ENCODE results near the gene PPP6R1.

The PPP6R1 gene

DNA sequence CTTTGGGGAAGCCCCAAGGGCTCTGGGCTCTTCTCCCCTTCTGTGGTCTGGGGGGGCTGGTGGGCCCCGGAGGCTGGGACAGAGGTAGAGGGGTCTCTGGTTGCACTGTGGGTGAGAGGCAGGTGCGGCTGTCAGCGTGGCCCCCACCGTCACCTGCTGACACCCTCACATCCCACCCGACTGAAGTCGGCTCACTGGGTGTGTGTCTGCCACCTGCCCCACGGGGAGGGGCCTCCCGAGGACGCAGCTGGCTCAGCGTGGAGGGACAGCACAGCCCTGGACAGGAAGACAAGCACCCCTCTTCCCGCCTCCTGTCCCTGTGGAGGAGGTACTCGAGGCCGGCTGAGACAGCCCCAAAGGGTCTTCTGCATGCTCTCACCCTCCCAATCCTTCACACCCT, 28.0 kb downstream of the PPP6R1 start:
- in situ Hi-C loops (cut with HindIII; ENCODE audit: low pct_ligation_motif_present, low sequenced_read_pairs): no loop called here
- Histone ChIP-seq H3K4me3 (ENCODE audit: low read depth, low read length) (no peak overlapping the region), H3K36me3 (replicated peaks) (peaks cover 46% of the 10 kb centered on the region), H3K27me3 (replicated peaks) (no peaks in the 10 kb centered on the region), H3K27ac (no peak overlapping the region)
- no peak for TF ChIP-seq CTCF (IDR thresholded peaks at IDR 0.05; ENCODE audit: low read depth, low read length, missing control alignments)
- DNase-seq: no peak

DNA sequence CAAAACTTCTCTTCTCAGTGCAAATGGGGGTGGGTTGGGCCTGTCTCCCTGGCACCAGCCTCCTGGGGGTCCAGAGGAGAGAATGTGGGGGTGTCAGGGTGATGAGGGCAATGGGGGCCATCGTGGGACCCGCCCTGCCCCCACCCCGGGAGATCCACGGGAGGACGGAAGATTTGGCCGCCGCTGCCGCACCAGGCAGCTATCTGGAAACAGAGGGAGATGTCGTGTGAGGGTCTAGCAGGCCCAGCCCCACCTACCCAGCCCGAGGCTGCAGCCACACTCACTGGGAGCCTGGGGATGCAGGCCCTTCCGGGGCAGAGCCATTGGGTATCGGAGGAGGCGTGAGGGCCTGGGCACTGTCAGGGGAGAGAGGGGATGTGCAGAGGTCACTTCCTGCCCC, 28.5 kb downstream of the PPP6R1 start:
- Histone ChIP-seq H3K27ac (no peak overlapping the region), H3K36me3 (replicated peaks) (peaks cover 46% of the 10 kb centered on the region), H3K4me3 (ENCODE audit: low read depth, low read length) (no peak overlapping the region), H3K27me3 (replicated peaks) (no peaks in the 10 kb centered on the region)
- in situ Hi-C loops (cut with HindIII; ENCODE audit: low pct_ligation_motif_present, low sequenced_read_pairs): no loop called here
- no peak for TF ChIP-seq CTCF (IDR thresholded peaks at IDR 0.05; ENCODE audit: low read depth, low read length, missing control alignments)
- no peak for DNase-seq

- in situ Hi-C loops (cut with HindIII; ENCODE audit: low pct_ligation_motif_present, low sequenced_read_pairs): no loop called here
- Histone ChIP-seq H3K27me3 (replicated peaks) (no peaks in the 10 kb centered on the region), H3K27ac (no peak overlapping the region), H3K36me3 (replicated peaks) (peaks cover 46% of the 10 kb centered on the region), H3K4me3 (ENCODE audit: low read depth, low read length) (no peak overlapping the region)
- no peak for DNase-seq
- TF ChIP-seq CTCF (IDR thresholded peaks at IDR 0.05; ENCODE audit: low read depth, low read length, missing control alignments): no peak
Observed at GRCh38 chr19:55229789-55230182, 29.0 kb downstream of the PPP6R1 start.

GRCh38 chr19:55229145-55229788, 29.6 kb downstream of the PPP6R1 start:
- no peak for DNase-seq
- in situ Hi-C loops (cut with HindIII; ENCODE audit: low pct_ligation_motif_present, low sequenced_read_pairs): no loop called here
- H3K27ac ChIP-seq: no peak overlapping the region
- H3K27me3 ChIP-seq (replicated peaks): no peaks in the 10 kb centered on the region
- H3K36me3 ChIP-seq (replicated peaks): peaks cover 46% of the 10 kb centered on the region
- no peak for TF ChIP-seq CTCF (IDR thresholded peaks at IDR 0.05; ENCODE audit: low read depth, low read length, missing control alignments)
- H3K4me3 ChIP-seq (ENCODE audit: low read depth, low read length): no peak overlapping the region

GRCh38 chr19:55228403-55229031, 30.3 kb downstream of the PPP6R1 start, which contains the start of gene TMEM86B:
TSS of gene TMEM86B (minus strand) at chr19:55228763. CDS start at chr19:55228741, 22 bp downstream.
- no peak for TF ChIP-seq CTCF (IDR thresholded peaks at IDR 0.05; ENCODE audit: low read depth, low read length, missing control alignments)
- Histone ChIP-seq H3K27ac (no peak within 1 kb of the TSS), H3K27me3 (replicated peaks) (no peaks in the 10 kb centered on the region), H3K36me3 (replicated peaks) (peaks cover 46% of the 10 kb centered on the region), H3K4me3 (ENCODE audit: low read depth, low read length) (no peak within 1 kb of the TSS)
- DNase-seq: no peak
- in situ Hi-C loops (cut with HindIII; ENCODE audit: low pct_ligation_motif_present, low sequenced_read_pairs): no loop called here

All from brain microvascular endothelial cell (primary cell).